ENCODE measurements around the gene LPAR6.

LPAR6 gene

GRCh38 chr13:48414501-48414900, 1.6 kb upstream of the LPAR6 start:
- no peak for DNase-seq

- DNase-seq, result peak in 2 of 4 experiments; percentile 9 to 17
Observed at GRCh38 chr13:48411841-48412531, 927 bp downstream of the LPAR6 start.

- no peak for DNase-seq
Observed at GRCh38 chr13:48411147-48411794, 1.6 kb downstream of the LPAR6 start.

GRCh38 chr13:48410199-48410598, 2.7 kb downstream of the LPAR6 start:
- DNase-seq, result no peak

- DNase-seq, result no peak
Observed at GRCh38 chr13:48405875-48406274, 7.0 kb downstream of the LPAR6 start.

- DNase-seq, result no peak
Observed at GRCh38 chr13:48404952-48405351, 8.0 kb downstream of the LPAR6 start.

- no peak for DNase-seq
Observed at GRCh38 chr13:48403913-48404312, 9.0 kb downstream of the LPAR6 start.

- DNase-seq, result no peak
Observed at GRCh38 chr13:48403151-48403631, 9.7 kb downstream of the LPAR6 start.

- no peak for DNase-seq
Observed at GRCh38 chr13:48402325-48402932, 10.5 kb downstream of the LPAR6 start.

- DNase-seq, result no peak
Observed at GRCh38 chr13:48401480-48401879, 11.4 kb downstream of the LPAR6 start.

- no peak for DNase-seq
Observed at GRCh38 chr13:48400850-48401291, 12.0 kb downstream of the LPAR6 start.

- DNase-seq, result no peak
Observed at GRCh38 chr13:48400090-48400694, 12.7 kb downstream of the LPAR6 start.

- no peak for DNase-seq
Observed at GRCh38 chr13:48398450-48399095, 14.3 kb downstream of the LPAR6 start.

GRCh38 chr13:48397744-48398143, 15.2 kb downstream of the LPAR6 start:
- no peak for DNase-seq

- no peak for DNase-seq
Observed at GRCh38 chr13:48393698-48394085, 19.2 kb downstream of the LPAR6 start.

GRCh38 chr13:48393030-48393697, 19.7 kb downstream of the LPAR6 start:
- DNase-seq, result no peak

- no peak for DNase-seq
Observed at GRCh38 chr13:48391257-48391656, 21.7 kb downstream of the LPAR6 start.

GRCh38 chr13:48386816-48387215, 26.1 kb downstream of the LPAR6 start:
- DNase-seq, result no peak

GRCh38 chr13:48383384-48383783, 29.5 kb downstream of the LPAR6 start:
- DNase-seq, result no peak

GRCh38 chr13:48380581-48380980, 32.3 kb downstream of the LPAR6 start:
- no peak for DNase-seq

- DNase-seq, result no peak
Observed at GRCh38 chr13:48377857-48378256, 35.1 kb downstream of the LPAR6 start.

- DNase-seq, result no peak
Observed at GRCh38 chr13:48370815-48371214, 42.1 kb downstream of the LPAR6 start.

- no peak for DNase-seq
Observed at GRCh38 chr13:48369988-48370387, 42.9 kb downstream of the LPAR6 start.
